Esophagus muscularis mucosa (tissue), 4 donors: ENCODE measurements around the gene FXYD2. TPM values are rescaled to one million over a fixed set of nuclear protein-coding genes. Genes with fewer than 3 reads are reported as not detected.

ENCODE experiments used
- DNase-seq: peaks from one replicate; pipeline ENCODE4 v3.0.0-alpha.2; 2017; ENCODE audit errors: extremely low spot score
- H3K27ac ChIP-seq, 4 donors: fragments of 200-600 bp; sonication (generic); replicated peaks in 1 of 4; 1 replicate in 3 of 4; 2 replicates in 1 of 4; pipeline ENCODE4 v1.5.1; 2016 to 2019; ENCODE audit warnings: mild to moderate bottlenecking in 1 of 4
- H3K27me3 ChIP-seq, 4 donors: fragments of 200-600 bp; sonication (generic); one replicate each; pipeline versions ENCODE4 v1.5.1 to v1.6.0; 2016 to 2019
- H3K36me3 ChIP-seq, 4 donors: fragments of 200-600 bp; sonication (generic); one replicate each; pipeline ENCODE4 v1.5.1; 2016 to 2019
- H3K4me1 ChIP-seq, 4 donors: fragments of 200-600 bp; sonication (generic); one replicate each; pipeline ENCODE4 v1.5.1; 2016 to 2019
- H3K4me3 ChIP-seq, 4 donors: fragments of 200-600 bp; sonication (generic); 1 replicate in 2 of 4; 2 replicates in 2 of 4; pipeline ENCODE4 v1.5.1; 2016 to 2019; ENCODE audit warnings: mild to moderate bottlenecking in 4 of 4, moderate library complexity in 1 of 4
- H3K9me3 ChIP-seq, 4 donors: fragments of 200-600 bp; sonication (generic); 1 replicate in 3 of 4; 2 replicates in 1 of 4; pipeline ENCODE4 v1.5.1; 2016 to 2019
- CTCF ChIP-seq, 3 experiments: fragments of 200-600 bp in 2 of 3; fragments of 450-650 bp in 1 of 3; sonication (generic) in 2 of 3; IDR thresholded peaks; one replicate each; pipeline ENCODE4 v1.5.1; 2017 to 2019; ENCODE audit warnings: antibody characterized with exemption in 3 of 3, mild to moderate bottlenecking in 2 of 3, moderate library complexity in 1 of 3
- EP300 ChIP-seq: sonication (generic); formaldehyde crosslinking; IDR thresholded peaks from one replicate; pipeline ENCODE4 v1.6.1; 2017; ENCODE audit warnings: antibody characterized with exemption
- POLR2A ChIP-seq: fragments of 450-650 bp; IDR thresholded peaks from one replicate; pipeline ENCODE4 v1.6.1; 2017; ENCODE audit warnings: antibody characterized with exemption, moderate library complexity, mild to moderate bottlenecking, low read depth
- POLR2AphosphoS5 ChIP-seq, 2 donors: sonication (generic); formaldehyde crosslinking; IDR thresholded peaks; one replicate each; pipeline ENCODE4 v1.6.1; 2017; ENCODE audit warnings: antibody characterized with exemption in 2 of 2
- WGBS: methylation state at CpG from one replicate; pipeline ENCODE4 v1.1.5; 2018; 5-methylcytosine and 5-hydroxymethylcytosine counted together
- intact Hi-C: fragments of 100-400 bp; cut with DNase I; formaldehyde crosslinking; loops from one replicate; pipeline ENCODE4 v1.15.1; 2023
- total RNA-seq, 4 donors: library from RNA; depleted of rRNA; stranded (reverse); fragments of >200 nt; gene quantifications; one replicate each; pipeline versions ENCODE4 v1.1.0 to v1.2.1, GENCODE V29; 2016

FXYD2 gene
- total RNA-seq, 4 donors from 2014 or later = 0.52 to 5.8 (median 3.7) TPM

GRCh38 chr11:117836077-117836960 lies 11.8 kb upstream of the FXYD2 start:
- TF ChIP-seq CTCF (IDR thresholded peaks at IDR 0.05) (no peak), POLR2AphosphoS5 (IDR thresholded peaks at IDR 0.05) (no peak), POLR2A (no peak), EP300 (no peak)
- peak overlapping the region in 2 of 4 donors; percentile 2 to 20 for H3K4me3 ChIP-seq
- intact Hi-C loops = no loop called here

DNA sequence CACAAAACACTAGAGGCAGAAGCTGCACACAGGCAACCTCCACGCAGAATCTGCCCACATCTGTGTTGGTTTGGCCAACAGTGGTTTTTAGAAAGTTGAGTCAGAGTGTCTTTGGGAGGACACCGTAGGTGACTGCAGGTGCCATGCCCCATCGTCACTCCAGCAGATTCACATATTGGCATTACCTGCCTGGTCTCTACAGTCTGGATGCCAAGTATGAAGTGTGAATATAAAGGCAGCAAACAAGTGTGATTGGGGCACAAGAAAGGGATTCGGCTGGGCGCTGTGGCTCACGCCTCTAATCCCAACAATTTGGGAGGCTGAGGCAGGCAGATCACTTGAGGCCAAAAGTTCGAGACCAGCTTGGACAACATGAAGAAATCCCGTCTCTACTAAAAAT lies 11.0 kb upstream of the FXYD2 start:
- intact Hi-C loops = no loop called here
- Histone ChIP-seq H3K4me1 (peaks cover 0 to 18% (median 14%) of the 10 kb centered on the region in 4 donors), H3K27me3 (peaks cover 0 to 25% (median 0%) of the 10 kb centered on the region in 4 donors), H3K4me3 (no peak overlapping the region), H3K9me3 (no peaks in the 10 kb centered on the region), H3K27ac (no peak overlapping the region), H3K36me3 (peaks cover 0 to 34% (median 31%) of the 10 kb centered on the region in 4 donors)
- 91% methylated on average over 8 of the region's 8 CpGs for WGBS
- TF ChIP-seq CTCF (IDR thresholded peaks at IDR 0.05) (no peak), POLR2A (no peak), EP300 (no peak), POLR2AphosphoS5 (IDR thresholded peaks at IDR 0.05) (no peak)
- no peak for DNase-seq

More at GRCh38 chr11:117836077-117836960, 11.8 kb upstream of the FXYD2 start:
- Histone ChIP-seq H3K9me3 (no peaks in the 10 kb centered on the region), H3K27ac (peak overlapping the region in 1 of 4 donors; percentile 31), H3K27me3 (peaks cover 0 to 19% (median 0%) of the 10 kb centered on the region in 4 donors), H3K4me1 (peaks cover 0 to 12% (median 8%) of the 10 kb centered on the region in 4 donors), H3K36me3 (peaks cover 0 to 39% (median 31%) of the 10 kb centered on the region in 4 donors)
- WGBS = 85% methylated on average over 14 of the region's 14 CpGs
- DNase-seq = no peak

DNA sequence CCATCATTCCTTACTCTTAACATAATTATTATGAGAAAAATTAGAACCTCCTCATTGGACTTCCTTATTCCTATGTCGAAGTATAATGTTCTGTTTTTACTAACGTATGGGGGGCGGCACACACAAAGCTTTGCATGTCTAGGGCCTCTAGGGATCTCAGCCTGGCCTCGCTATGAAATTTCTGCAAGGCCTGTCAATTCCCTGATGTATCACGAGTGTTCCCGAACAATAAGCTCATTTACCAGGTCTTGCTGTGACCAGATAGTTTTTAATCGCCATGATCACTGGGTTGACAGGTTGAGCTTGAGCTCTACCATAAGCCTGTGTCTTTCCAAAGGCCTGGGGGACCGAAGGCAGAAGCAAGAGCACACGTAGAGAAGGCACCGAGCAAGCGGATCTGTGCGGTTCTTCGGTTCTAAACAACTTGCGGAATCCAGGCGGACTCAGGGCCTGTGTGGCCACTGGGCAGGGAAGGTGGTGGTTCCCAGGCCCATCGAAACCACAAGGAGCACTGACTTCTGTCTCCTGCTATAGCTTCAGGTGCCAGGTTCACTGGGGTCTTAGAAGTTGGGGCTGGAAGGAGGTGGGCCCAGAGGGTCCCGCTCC lies 10.4 kb upstream of the FXYD2 start:
- intact Hi-C loops = no loop called here
- Histone ChIP-seq H3K4me1 (peaks cover 0 to 24% (median 14%) of the 10 kb centered on the region in 4 donors), H3K27ac (no peak overlapping the region), H3K4me3 (no peak overlapping the region), H3K27me3 (peaks cover 0 to 29% (median 0%) of the 10 kb centered on the region in 4 donors), H3K36me3 (peaks cover 0 to 28% (median 27%) of the 10 kb centered on the region in 4 donors), H3K9me3 (no peaks in the 10 kb centered on the region)
- DNase-seq = no peak
- no peak for TF ChIP-seq CTCF (IDR thresholded peaks at IDR 0.05)
- 90% methylated on average over 15 of the region's 17 CpGs for WGBS

- WGBS = 99% methylated on average over 6 of the region's 6 CpGs
- Histone ChIP-seq H3K27me3 (peaks cover 0 to 34% (median 0%) of the 10 kb centered on the region in 4 donors), H3K36me3 (peaks cover 0 to 21% (median 20%) of the 10 kb centered on the region in 4 donors), H3K4me3 (no peak overlapping the region), H3K9me3 (no peaks in the 10 kb centered on the region), H3K4me1 (peaks cover 1 to 31% (median 21%) of the 10 kb centered on the region in 4 donors), H3K27ac (no peak overlapping the region)
- no peak for DNase-seq
- intact Hi-C loops = no loop called here
- no peak for TF ChIP-seq CTCF (IDR thresholded peaks at IDR 0.05)
- no peak for TF ChIP-seq POLR2A
- TF ChIP-seq POLR2AphosphoS5 (IDR thresholded peaks at IDR 0.05) = no peak
- no peak for TF ChIP-seq EP300
These were observed 9.7 kb upstream of the FXYD2 start for GRCh38 chr11:117834068-117834810.
